Measurements from ENCODE around the gene CERS2. TPM values are rescaled to one million over a fixed set of nuclear protein-coding genes. Genes with fewer than 3 reads are reported as not detected.

Gene CERS2
- total RNA-seq, 2 experiments from 2014 or later, result 64.7 to 92.8 TPM

GRCh38 chr1:151003180-151003579 is 28.5 kb upstream of the CERS2 start:
- POLR2A ChIA-PET, result no interaction called here

GRCh38 chr1:151002611-151003010 is 28.0 kb upstream of the CERS2 start:
- Histone ChIP-seq H3K27ac (ENCODE audit: low read depth, low read length, poor library complexity, severe bottlenecking) (no peak overlapping the region), H3K4me3 (ENCODE audit: low read depth, low read length, poor library complexity, severe bottlenecking) (no peak overlapping the region), H3K4me1 (ENCODE audit: insufficient read depth, low read length, poor library complexity, severe bottlenecking) (peaks cover 48% of the 10 kb centered on the region), H3K79me2 (ENCODE audit: insufficient read depth, low read depth, low read length) (no peaks in the 10 kb centered on the region), H3K4me2 (ENCODE audit: low read length) (peak overlapping the region; percentile 46), H2AFZ (ENCODE audit: low read length) (no peak overlapping the region), H3K9me2 (ENCODE audit: insufficient read depth, low read length) (no peaks in the 10 kb centered on the region), H3K9me3 (ENCODE audit: low read length) (no peaks in the 10 kb centered on the region), H4K20me1 (ENCODE audit: insufficient read depth, low read length) (no peaks in the 10 kb centered on the region), H3K36me3 (ENCODE audit: insufficient read depth, low read length) (no peaks in the 10 kb centered on the region)
- intact Hi-C loops (cut with micrococcal nuclease; ENCODE audit: unreplicated experiment), result no loop called here
- ChIA-PET CTCF (ENCODE audit: unreplicated experiment) (interaction anchor here (1.4 kb wide), 1 partner anchor 187 kb away, joined by 3 read pairs; the partner anchor contains the start of gene VPS72), POLR2A (no interaction called here)
- TF ChIP-seq EZH2phosphoT487 (IDR thresholded peaks at IDR 0.05; ENCODE audit: borderline replicate concordance, low read depth, low read length) (no peak), CTCF (conservative IDR thresholded peaks at IDR 0.05; ENCODE audit: low read length) (no peak)
- BruUV-seq (replicated peaks), result no TSS peak
- DNase-seq (ENCODE audit: low spot score), result no peak

More at GRCh38 chr1:151003180-151003579, 28.5 kb upstream of the CERS2 start:
- Histone ChIP-seq H3K4me2 (ENCODE audit: low read length) (peak overlapping the region; percentile 46), H3K79me2 (ENCODE audit: insufficient read depth, low read depth, low read length) (no peaks in the 10 kb centered on the region), H3K4me3 (ENCODE audit: low read depth, low read length, poor library complexity, severe bottlenecking) (no peak overlapping the region), H3K9me2 (ENCODE audit: insufficient read depth, low read length) (no peaks in the 10 kb centered on the region), H4K20me1 (ENCODE audit: insufficient read depth, low read length) (no peaks in the 10 kb centered on the region), H3K4me1 (ENCODE audit: insufficient read depth, low read length, poor library complexity, severe bottlenecking) (peaks cover 52% of the 10 kb centered on the region), H3K27ac (ENCODE audit: low read depth, low read length, poor library complexity, severe bottlenecking) (no peak overlapping the region), H3K9me3 (ENCODE audit: low read length) (no peaks in the 10 kb centered on the region), H3K36me3 (ENCODE audit: insufficient read depth, low read length) (no peaks in the 10 kb centered on the region), H2AFZ (ENCODE audit: low read length) (no peak overlapping the region)
- CTCF ChIA-PET (ENCODE audit: unreplicated experiment), result interaction anchor here (1.4 kb wide), 1 partner anchor 186 kb away, joined by 3 read pairs; the partner anchor contains the start of gene VPS72
- no peak for DNase-seq (ENCODE audit: low spot score)
- no TSS peak for BruUV-seq (replicated peaks)
- intact Hi-C loops (cut with micrococcal nuclease; ENCODE audit: unreplicated experiment), result no loop called here
- TF ChIP-seq EZH2phosphoT487 (IDR thresholded peaks at IDR 0.05; ENCODE audit: borderline replicate concordance, low read depth, low read length) (no peak), CTCF (conservative IDR thresholded peaks at IDR 0.05; ENCODE audit: low read length) (no peak)

DNA sequence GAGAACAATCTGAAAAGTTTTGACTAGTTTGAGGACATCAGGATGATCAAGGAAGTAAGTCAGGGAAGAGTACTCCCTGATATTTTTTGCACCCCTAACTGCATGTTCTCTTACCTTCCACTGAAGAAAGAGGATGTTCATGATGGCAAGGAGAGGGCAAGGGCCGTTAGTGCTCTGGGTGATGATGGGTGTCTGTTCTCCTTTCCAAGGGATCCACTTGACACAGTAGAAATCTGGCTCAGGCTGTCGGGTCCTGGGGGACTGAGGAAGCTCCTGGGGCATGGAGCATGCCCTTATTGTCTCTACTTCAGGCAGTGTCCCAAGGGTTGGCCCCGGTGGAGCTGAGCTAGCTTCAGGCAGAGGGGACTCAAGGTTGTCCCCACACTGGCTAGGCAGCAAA is 27.4 kb upstream of the CERS2 start:
- POLR2A ChIA-PET, result no interaction called here
- H4K20me1 ChIP-seq (ENCODE audit: insufficient read depth, low read length), result no peaks in the 10 kb centered on the region
- TF ChIP-seq EZH2phosphoT487 (IDR thresholded peaks at IDR 0.05; ENCODE audit: borderline replicate concordance, low read depth, low read length) (no peak), CTCF (conservative IDR thresholded peaks at IDR 0.05; ENCODE audit: low read length) (no peak)
- DNase-seq (ENCODE audit: low spot score), result no peak
- no peak overlapping the region for H3K27ac ChIP-seq (ENCODE audit: low read depth, low read length, poor library complexity, severe bottlenecking)
- no peaks in the 10 kb centered on the region for H3K79me2 ChIP-seq (ENCODE audit: insufficient read depth, low read depth, low read length)
- H3K4me3 ChIP-seq (ENCODE audit: low read depth, low read length, poor library complexity, severe bottlenecking), result no peak overlapping the region
- no peak overlapping the region for H3K4me2 ChIP-seq (ENCODE audit: low read length)
- intact Hi-C loops (cut with micrococcal nuclease; ENCODE audit: unreplicated experiment), result no loop called here
- BruUV-seq (replicated peaks), result no TSS peak
- H3K36me3 ChIP-seq (ENCODE audit: insufficient read depth, low read length), result no peaks in the 10 kb centered on the region
- peaks cover 42% of the 10 kb centered on the region for H3K4me1 ChIP-seq (ENCODE audit: insufficient read depth, low read length, poor library complexity, severe bottlenecking)
- CTCF ChIA-PET (ENCODE audit: unreplicated experiment), result no interaction called here
- no peak overlapping the region for H2AFZ ChIP-seq (ENCODE audit: low read length)
- no peaks in the 10 kb centered on the region for H3K9me2 ChIP-seq (ENCODE audit: insufficient read depth, low read length)
- H3K9me3 ChIP-seq (ENCODE audit: low read length), result no peaks in the 10 kb centered on the region
